ENCODE measurements around the gene TMEM101.

- TF ChIP-seq CTCF (conservative IDR thresholded peaks at IDR 0.05; ENCODE audit: low read depth, low read length) (peak; percentile 51; the same call in 1 of the 2 replicates), EZH2 (IDR thresholded peaks at IDR 0.05; ENCODE audit: low read length, unreplicated experiment) (no peak)
Observed at GRCh38 chr17:44005527-44006271, 9.1 kb downstream of the TMEM101 start.
